ENCODE measurements around the gene TREML4.
"Not testable (repeated sequence)": the region's sequence is repeated elsewhere in the genome, so short reads cannot be mapped to it uniquely, and the experiment has no call there.

The TREML4 gene

GRCh38 chr6:41204156-41204555 lies 24.0 kb upstream of the TREML4 start:
- no peak for DNase-seq

DNA sequence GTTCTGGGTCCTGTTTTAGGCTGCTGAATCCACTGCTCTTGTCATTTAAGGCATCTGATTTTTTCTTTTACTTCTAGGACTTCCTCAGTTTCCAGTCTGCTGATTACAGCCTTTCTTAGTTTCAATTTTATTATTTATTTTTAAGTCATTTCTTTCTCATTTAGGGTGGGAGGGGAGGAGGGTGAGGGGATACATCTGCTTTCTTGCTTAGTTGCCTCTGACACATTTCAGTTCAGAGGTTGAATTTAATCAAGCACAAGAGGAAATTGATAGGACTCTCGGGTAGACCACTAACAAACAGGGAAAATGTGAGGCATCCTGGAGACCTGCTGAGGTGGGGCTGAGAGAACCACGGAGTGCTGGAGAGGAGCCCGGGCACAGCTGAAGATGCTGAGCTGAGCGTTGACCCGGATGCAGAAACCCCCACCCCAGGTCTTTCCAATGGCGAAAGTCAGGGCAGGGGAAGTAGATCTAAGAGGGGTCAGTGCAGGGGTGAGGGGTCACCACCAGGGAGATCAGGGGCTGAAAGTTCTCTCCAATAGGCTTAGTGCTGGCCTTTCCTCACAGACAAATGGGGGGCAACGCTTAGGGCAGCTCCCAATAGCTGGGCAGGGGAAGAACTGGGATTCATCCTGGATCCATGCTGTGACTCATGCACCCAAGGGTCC lies 19.6 kb upstream of the TREML4 start:
- DNase-seq = no peak

GRCh38 chr6:41209547-41210320 lies 18.4 kb upstream of the TREML4 start:
- DNase-seq = no peak

GRCh38 chr6:41214559-41215238 lies 13.4 kb upstream of the TREML4 start:
- DNase-seq = no peak

- DNase-seq = no peak
These were observed 12.4 kb upstream of the TREML4 start for GRCh38 chr6:41215777-41216176.

GRCh38 chr6:41216616-41217015 lies 11.5 kb upstream of the TREML4 start:
- no peak for DNase-seq

GRCh38 chr6:41222045-41222444 lies 6.1 kb upstream of the TREML4 start:
- no peak for DNase-seq

DNA sequence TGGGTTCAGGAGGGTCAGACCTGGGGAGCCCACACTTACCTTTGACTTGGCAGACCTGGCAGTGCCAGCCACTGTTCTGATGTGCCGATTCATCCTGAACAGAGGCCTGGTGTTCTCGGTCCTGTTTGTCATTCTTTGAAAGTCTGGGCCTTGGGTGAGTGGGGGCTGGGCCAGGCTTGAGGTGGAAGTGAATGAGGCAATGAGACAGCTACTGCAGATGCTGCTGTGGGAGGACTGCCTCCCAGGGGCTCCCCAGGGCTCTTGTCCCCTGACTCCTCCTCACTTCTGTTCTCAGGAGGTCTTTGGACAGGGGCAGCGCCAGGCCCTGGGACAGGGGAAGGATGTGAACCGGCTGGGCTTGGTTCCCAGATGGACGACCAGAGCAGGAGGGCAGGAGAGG lies 5.6 kb upstream of the TREML4 start:
- DNase-seq = no peak

DNA sequence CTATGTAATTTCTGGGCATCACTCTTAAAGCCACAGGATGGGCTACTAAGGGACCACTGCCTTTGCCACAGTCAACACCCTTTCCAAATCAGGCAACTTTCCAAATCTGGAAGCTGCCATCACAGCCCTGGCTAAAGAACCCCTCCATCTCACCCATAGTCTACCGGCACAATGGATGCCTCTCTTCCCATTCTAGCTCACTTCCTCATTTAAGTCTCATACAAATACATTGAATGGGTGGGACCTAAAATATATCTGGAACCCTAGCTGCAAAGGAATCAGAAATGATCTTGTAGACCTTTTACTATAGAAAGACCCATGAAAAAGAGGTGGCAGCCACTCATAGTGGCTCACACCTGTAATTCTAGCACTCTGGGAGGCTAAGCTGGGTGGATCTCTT lies 3.3 kb upstream of the TREML4 start:
- no peak for DNase-seq

DNA sequence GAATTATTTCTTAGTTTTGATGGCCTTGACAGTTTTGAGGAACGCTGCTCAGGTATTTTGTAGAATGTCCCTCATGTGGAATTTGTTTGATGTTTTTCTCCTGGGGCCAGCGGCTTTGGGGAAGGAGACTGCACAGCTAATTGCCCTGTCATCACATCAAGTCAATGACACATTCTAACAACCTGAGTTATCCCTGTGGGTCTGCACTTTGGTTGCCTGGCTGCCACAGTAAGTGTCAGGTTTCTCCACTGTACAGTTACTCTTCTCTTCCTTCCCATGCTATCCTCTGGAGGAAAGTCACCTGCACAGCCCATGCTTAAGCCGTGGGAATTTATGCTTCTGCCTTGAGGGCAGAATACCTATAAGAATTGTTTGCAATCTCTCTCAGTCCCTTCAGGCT lies 1.4 kb upstream of the TREML4 start:
- DNase-seq = no peak

GRCh38 chr6:41228616-41229015 lies 467 bp downstream of the TREML4 start:
- DNase-seq = no peak

DNA sequence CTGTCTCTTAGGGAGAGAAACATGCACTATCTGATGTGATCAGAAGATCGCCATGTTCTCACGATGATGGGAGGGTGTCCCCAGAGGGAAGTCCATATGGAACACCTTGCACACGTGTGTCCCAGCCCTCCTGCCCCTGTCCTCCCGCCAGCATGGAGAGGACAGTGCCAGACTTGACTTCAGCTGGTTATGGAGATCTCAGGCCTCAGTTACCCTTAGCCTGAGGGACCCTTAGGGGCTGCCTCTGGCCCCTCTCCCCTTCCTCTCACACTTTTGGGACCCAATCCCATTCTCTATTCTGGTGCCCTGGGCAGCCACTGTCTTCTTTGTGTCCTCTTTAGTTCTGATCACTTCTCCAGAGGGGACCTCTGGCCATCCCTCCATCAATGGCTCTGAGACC lies 1.6 kb downstream of the TREML4 start:
- DNase-seq = no peak

DNA sequence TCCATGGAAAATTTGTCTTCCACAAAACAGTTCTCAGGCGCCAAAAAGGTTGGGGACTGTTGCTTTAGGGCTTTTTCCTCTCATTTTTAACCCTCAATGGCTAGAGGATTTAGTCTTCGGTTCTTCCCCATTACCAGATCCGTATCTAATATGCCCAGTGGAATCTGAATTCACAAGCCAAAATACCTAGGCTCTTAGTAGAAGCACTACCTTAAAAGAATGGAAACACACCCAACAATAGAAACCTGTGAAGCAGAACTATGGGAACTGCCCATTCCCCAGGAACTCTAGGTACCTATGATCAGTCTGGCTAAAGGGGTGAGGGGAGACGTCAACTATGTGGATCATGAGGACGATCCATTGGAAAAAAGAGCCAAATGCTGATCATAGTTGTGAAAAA lies 3.1 kb downstream of the TREML4 start:
- DNase-seq = no peak

GRCh38 chr6:41232667-41233066 lies 4.5 kb downstream of the TREML4 start:
- no peak for DNase-seq

GRCh38 chr6:41236276-41236675 lies 8.1 kb downstream of the TREML4 start:
- no peak for DNase-seq

GRCh38 chr6:41237128-41237527 lies 9.0 kb downstream of the TREML4 start:
- DNase-seq = no peak

DNA sequence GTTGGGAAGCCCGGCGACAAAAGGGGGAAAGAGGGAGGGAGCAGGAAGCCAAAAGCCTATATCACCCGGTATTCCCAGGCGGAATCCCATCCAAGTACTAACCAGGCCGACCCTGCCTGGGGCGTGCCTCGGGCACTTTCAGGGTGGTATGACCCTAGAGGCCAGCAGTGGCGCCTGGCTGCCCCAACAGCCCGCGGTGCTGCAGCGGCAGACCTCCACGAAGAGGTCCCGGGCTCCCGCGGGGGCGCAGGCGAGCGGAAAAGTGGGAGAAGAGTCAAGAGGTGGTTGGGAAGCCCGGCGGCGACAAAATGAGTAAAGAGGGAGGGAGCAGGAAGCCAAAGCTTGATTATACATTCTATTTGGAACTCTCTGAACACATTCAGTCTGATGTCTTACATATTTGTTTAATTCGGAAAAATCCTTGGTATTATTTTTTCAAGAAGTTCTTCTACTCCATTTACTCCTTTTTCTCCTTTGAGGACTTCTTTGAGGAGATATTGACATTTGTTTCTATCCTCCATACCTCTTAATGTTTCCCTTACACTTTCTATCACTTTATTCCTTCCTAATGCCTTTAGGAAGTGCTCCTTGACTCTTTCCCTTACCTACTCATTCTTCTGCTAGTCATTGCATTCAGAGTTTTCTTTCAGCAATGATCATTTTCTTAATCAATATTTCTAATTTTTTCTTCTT lies 11.5 kb downstream of the TREML4 start:
- DNase-seq = no peak

GRCh38 chr6:41246529-41246928 lies 18.4 kb downstream of the TREML4 start:
- not testable (repeated sequence) for DNase-seq

DNA sequence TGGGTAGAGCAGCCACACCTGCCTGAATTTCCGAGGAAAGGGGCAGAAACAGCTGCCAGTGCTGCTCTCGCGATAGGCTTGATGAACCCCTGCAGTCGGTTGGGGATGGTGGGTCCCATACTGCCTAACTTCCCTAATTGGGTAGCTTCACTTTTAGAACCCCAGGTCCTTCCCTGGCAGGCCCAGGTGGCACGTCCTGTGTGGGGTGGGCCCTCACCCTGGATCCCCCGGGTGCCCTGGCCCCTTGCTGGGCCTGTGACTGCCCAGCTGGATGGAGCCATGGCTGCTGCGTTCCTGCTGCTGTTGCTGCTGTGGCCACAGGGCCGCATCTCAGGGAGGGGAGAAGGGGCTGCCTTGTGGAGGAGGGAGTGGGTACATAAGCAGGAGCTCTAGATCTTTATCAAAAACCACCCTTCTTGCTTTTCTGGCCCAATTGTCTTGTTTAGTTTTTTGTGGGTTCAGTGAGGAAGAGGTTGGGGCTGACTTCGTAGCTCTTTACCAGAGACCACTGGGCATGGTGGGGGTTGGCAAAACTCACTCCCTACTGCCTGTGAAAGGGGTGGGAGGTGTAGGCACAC lies 19.2 kb downstream of the TREML4 start:
- no peak for DNase-seq

GRCh38 chr6:41247882-41248705 lies 19.9 kb downstream of the TREML4 start:
- no peak for DNase-seq

DNA sequence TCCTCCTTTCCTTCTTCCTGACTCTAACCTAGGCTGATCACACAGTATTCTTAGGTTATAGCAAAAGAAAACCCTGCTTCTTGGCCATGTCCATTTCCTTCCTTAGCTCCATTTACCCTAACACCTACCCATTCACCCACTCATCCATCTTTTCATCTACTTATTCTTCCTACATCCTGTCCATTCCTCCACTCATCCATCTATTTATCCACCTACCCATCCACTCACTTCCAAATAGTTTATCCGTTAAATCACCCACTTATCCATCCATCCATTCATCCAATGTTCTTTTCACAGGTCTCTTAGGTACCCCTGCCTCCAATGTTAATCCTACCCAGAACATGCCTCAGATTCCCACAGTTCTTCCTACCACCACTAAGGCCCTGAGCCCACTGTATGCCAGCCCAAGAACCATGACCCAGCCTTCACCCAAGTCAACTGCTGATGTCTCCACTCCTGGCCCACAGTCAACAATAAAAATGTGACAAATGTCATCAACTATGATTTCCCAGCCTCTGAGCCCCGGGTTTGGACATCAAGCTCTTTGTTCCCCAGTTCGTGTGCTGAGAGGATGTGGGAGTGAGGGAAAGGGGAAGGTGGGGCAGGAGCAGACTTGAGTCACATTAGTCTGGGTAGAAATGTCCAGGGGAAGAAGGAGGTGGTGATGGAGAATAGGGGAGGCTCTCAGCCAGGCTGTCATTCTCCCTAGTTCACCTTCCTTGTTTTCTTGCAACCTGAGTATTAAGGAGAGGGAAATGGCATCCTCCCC lies 24.4 kb downstream of the TREML4 start:
- DNase-seq = no peak
